G401 (cell line): ENCODE data around the gene SH2D3C. TPM values are rescaled to one million over a fixed set of nuclear protein-coding genes. Genes with fewer than 3 reads are reported as not detected.

Experiments used
- DNase-seq: peaks from one replicate; pipeline ENCODE4 v3.0.0-alpha.2; 2015; ENCODE audit warnings: low spot score
- in situ Hi-C: cut with HindIII; loops from 2 replicates; pipeline ENCODE4 v1.10.0; 2016; ENCODE audit warnings: low sequenced_read_pairs, mixed read lengths
- total RNA-seq: library from RNA; depleted of rRNA; stranded (reverse); fragments of >200 nt; shearing (Covaris generic); gene quantifications from 2 replicates; pipeline ENCODE4 v1.2.3, GENCODE V29; 2014

Gene SH2D3C
- total RNA-seq, 1 experiment from 2014 or later = 6.5 TPM

DNA sequence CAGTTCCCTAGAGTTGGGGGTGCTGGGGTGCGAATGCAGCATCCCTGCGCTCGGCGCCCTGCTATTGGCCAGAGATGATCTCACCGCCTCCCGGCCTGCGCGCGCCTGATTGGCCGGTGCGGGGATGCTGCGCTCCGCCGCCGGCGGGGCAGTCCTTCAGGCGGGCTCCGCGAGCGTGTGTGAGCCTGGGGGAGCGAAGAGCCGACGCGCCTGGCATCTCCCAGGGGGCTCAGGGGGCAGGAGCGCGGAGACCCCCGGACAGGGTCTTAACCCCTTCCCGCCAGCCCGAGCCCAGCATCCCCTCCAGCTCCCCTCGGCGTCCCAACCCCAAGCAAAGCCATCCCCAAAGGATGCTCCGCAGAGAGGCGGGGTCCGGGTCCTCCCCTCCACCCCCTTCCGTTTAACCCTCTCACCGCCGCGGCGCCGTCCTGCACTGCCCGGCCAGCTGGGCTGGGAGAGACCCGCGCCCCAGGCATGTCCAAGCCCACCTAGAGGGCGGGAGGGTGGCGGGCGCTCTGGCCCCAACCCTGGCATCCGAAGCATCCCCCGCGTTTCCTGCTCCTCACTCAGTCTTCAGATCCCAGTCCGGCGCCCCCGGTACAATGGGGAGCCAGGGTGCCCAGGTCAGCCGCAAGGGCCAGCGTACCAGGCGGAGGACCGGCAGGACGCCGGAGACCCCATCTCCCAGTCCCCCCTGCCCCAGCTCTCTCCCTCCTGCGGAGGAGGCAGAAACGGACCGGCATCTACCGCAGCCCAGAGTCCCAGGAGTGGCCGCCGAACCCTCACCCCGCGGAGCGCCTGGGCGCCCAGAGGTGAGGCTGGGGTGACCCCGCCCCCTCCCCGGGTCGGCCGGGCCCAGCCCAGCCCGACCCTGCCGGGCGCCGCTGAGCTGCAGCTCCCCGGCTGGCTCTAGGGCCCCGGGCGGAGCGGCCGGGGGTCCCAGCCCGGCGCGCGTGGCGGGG lies 24.1 kb downstream of the SH2D3C start:
- DNase-seq = peak; percentile 89
- in situ Hi-C loops = loop anchor here (25.0 kb wide), 1 partner anchor 183 kb away; the partner anchor contains the start of genes DPM2 and PIP5KL1

DNA sequence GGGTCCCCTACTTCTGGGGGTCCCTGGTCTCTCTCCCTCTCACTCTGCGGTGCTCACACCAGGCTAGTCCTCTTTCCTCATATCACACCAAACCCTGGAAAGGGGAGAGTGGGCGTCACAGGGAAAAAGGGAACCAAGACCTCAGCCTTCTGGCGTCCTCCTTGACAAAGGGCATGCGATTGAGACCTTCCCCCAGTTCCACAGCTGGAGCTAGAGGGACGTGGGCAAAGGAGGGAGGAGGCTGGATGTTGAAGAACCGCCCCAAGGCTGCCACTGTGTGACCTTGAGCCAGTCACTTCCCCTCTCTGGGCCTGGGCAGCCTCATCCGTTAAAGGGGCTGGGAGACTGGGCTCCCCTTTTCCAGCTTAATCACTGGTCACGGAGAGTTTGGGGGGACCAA lies 24.8 kb downstream of the SH2D3C start:
- in situ Hi-C loops = loop anchor here (25.0 kb wide), 1 partner anchor 184 kb away; the partner anchor contains the start of genes DPM2 and PIP5KL1
- DNase-seq = no peak

DNA sequence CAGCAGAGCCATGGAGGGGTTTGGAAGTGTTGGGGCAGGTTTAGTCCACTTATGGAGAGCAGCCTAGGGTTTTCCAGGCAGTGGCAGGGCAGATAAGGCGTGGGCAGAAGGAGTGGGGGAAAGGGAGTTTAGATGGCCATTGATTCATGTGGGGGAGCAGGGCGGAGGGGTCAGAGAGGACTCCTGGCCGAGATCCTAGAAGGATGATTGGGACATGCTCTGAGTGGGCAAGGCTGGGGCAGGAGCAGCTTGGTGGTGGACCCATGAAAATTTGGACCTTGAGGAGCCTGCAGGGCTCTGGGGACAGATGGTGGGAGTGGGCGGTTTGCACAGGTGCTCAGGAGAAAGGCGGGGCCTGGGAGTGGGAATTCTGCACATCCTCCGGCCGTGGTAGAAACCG lies 25.3 kb downstream of the SH2D3C start:
- DNase-seq = no peak
- in situ Hi-C loops = loop anchor here (25.0 kb wide), 1 partner anchor 184 kb away; the partner anchor contains the start of genes DPM2 and PIP5KL1

DNA sequence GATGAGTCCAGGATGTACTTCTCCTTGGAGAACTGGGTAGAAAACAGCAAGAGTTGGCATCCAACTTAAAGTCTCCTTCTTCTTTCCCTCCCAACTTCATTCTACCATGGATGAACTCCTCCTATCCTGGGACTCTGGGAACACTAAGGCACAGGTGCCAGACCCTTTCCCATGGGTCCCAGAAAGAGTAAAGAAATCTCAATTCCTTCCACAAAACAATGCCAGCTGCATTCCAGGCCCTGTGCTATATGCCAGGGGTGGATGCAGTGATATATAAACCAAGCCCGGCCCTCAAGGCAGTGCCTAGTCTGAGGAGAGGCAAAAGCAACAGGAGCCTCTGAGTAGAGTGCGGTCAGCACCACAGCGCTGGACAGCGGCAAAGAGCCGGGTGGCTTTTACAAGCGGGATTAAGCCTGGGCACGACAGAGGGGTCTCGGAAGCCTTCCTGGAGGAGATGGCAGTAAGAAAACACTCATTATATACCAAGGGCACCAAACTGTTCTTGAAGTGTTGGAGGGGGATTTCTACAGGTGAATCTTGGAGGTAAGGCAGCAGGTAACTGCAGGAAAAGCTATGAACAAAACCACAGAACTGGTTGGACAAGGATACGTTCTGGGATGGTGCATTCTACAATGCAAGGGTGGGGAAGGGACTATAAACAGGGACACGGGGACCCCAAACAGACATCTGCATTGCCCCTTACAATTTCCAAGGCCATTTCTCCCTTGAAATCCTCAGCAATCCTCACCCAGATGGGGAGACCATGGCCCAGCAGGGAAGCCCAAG lies 27.0 kb downstream of the SH2D3C start:
- in situ Hi-C loops = loop anchor here (25.0 kb wide), 1 partner anchor 186 kb away; the partner anchor contains the start of genes DPM2 and PIP5KL1
- no peak for DNase-seq

DNA sequence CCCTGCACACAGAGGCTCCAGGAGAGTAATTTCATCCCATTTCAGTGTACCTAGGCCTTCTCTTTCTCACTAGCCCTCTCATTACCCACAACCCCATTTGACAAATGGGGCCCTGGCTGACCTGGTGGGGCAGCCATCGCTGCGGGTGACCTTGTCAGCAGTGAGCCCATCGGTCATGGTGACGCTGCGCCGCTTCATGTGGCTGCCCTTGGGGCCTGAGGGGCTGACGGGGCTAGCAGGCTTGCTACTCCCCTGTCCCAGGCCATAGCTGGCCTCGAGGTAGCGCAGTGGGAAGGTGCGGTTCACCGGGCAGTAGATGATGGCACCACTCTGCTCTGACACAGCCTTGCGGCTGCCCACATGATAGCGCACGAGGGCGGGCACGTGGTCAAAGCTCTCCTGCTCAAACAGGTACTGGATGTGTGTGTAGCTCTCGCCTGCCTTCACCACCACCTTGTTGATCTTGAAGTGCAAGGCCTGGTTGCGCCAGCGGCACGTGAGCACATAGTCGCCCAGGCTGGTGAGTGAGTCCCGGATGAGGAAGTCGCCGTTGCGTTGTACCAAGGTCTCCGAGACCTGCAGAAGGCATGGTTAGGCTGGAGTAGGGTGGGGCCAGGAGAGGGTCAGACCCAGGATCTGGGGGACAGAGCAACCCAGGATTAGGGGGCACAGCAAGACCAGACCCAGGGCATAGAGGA lies 29.2 kb downstream of the SH2D3C start:
- in situ Hi-C loops = no loop called here

DNA sequence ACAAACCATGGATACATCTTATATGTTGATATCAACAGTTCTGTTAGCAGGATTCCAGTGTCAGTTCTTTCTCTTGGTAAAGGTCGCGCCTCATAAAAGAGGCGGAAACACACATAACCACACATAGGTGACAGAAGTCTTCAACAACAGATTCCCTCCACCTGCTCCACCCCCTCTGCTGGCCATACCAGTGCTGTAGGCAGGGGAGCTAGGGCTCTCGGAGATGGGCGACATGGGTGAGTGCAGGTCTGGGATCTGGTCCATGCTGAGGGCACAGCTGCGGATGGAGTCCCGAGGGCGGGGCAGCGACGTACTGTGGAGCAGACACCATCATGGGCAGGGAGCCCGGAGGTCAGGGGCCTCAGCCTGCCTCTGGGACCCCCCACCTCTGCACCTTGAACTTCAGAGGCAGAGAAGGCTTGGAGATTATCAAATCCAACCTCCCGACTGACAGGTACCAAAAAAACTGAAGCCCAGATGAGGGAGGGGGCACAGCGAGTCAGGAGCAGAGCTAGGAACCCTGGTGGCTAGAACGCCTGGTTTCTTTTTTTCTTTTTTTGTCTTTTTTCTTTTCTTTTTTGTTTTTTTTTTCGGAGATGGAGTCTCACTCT lies 31.4 kb downstream of the SH2D3C start:
- in situ Hi-C loops = no loop called here

More for the DNA sequence above, 29.2 kb downstream of the SH2D3C start:
- DNase-seq = no peak

DNA sequence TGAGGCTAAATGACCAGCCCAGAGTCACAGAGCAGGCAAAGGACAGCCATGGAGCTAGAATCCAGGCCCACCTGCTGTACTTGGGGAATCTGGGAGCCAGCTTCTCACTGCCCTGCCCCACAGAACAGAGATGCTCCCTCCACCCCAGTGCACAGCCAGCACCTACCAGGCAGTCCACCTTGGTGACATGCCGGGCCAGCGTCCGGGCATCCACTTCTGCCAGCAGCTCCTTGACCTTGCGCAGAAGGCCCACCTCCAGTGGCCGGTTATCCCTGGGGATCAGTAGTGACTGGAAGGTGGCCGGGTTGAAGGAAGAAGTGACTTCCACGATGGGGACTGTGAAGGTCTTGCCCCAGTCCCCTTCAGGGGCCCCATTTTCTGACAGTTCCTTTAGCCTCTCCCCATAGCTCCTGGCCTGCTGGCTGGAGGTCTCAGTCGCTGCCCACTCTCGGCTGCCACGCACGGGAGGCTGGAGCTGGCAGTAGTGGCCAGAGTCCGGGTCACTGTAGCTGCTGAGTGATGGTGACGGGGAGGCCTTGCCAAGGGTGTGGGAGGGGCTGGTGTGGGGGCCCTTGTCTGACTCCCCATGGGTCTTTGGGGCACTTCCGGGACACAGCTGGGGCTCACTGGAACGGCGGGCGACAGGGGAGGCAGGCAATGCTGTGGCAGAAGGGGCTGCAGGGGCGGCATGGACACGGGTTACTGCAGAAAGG lies 33.9 kb downstream of the SH2D3C start:
- in situ Hi-C loops = no loop called here
- no peak for DNase-seq

More for the DNA sequence above, 31.4 kb downstream of the SH2D3C start:
- DNase-seq = no peak

DNA sequence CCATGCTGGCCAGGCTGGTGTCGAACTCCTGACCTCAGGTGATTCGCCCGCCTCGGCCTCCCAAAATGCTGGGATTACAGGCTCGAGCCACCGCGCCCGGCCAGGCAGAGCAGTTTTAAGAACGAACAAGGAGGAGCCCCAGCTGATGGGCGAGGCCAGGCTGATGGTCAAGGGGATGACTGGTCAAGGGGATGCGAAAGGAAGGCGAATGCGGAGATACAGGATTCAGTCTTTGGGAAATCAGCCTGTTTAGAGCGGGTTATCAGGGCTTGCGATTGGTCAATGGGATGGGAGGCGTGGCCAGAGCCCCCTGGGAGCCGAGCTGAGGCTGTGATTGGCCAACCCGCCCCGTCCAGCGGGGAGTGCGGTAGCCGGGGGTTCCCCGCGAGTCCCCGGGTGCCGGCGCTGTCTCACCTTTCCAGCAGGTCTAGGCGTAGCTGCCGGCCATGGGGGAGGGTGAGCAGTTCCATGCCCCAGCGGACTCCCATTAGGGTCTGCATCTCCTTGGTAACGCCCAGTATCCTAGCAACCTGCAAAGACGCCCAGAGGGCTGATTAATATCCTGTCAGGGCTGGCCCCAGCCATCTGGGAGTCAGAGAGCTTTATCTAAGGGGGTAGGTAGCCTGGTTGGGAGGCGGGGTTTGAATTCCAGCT lies 35.9 kb downstream of the SH2D3C start:
- in situ Hi-C loops = no loop called here
- DNase-seq = peak; percentile 91

DNA sequence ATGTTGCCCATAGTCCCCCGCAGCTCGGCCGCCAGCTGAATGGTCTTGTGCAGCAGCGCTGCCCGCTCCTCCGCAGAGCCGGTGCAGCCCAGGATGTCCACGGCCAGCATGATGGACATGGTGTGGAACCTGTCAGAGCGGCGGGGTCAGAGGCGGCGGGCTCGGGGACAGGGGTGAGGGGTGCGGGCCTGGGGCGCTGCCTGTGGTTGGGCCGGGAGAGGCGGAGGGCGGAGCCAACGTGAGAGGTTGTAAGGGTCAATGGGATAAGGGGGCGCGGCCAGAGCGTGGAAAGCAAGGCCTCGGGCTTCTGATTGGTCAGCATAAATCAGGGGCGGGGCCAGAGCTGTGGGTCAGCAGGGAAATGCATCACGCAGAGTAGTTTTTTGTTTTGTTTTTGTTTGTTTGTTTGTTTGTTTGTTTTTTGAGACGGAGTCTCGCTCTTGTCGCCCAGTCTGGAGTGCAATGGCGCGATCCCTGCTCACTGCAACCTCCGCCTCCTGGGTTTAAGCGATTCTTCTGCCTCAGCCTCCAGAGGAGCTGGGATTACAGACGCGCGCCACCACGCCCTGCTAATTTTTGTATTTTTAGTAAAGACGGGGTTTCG lies 36.5 kb downstream of the SH2D3C start:
- peak; percentile 95 for DNase-seq
- in situ Hi-C loops = no loop called here

DNA sequence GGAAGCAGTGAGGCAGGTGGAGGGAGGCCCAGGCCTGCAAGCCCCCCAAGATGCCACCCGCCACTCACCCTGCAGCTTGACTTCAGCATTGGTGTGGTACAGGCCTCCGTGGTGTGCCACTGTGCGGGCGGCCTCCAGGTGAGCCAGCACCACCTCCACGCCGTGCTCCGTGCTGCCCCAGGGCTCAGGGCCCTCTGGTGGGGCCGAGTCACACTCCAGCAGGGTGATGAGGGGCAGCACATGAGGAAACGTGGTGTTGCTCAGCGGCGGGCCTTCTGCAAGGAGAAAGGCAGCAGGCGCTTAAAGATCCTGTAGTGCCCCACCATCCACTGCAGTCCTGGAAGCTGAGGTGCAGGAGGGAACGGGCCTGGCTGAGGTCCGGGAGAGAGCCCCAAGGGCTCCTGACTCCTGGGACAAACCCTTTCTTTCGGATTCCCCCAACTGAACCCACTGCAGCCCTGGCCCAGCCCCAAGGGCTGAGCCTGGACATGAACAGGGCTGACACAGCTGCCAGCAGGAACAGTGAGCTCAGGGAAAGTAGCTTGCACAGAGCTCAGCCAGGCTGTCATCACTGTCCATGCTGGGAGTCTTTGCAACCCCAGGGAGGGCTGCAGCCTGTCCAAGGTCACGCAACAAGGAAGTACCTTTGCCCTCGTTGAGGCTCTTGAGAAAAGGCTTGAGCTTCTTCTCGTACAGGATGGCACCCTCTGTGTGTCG lies 38.7 kb downstream of the SH2D3C start:
- DNase-seq = no peak
- in situ Hi-C loops = no loop called here

DNA sequence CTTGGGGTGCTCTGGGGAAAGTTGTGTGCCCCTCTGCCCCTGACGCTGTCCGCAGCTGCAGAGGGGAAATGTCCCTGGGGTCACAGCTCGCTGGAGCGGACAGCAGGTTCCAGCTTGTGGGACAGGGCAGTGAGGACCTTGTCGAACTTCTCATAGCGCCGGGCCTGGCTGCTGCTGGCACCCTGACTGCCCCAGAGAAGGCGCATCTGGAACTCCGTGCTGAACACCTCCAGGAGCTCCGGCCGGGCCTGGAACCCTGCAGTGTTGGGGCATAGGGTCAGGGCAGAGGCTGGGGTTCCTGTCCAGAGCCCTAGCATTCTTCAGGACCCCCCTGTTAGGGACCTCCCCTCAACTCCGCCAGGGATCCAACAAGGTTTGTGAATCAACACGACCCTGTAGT lies 39.8 kb downstream of the SH2D3C start:
- in situ Hi-C loops = no loop called here
- DNase-seq = no peak

DNA sequence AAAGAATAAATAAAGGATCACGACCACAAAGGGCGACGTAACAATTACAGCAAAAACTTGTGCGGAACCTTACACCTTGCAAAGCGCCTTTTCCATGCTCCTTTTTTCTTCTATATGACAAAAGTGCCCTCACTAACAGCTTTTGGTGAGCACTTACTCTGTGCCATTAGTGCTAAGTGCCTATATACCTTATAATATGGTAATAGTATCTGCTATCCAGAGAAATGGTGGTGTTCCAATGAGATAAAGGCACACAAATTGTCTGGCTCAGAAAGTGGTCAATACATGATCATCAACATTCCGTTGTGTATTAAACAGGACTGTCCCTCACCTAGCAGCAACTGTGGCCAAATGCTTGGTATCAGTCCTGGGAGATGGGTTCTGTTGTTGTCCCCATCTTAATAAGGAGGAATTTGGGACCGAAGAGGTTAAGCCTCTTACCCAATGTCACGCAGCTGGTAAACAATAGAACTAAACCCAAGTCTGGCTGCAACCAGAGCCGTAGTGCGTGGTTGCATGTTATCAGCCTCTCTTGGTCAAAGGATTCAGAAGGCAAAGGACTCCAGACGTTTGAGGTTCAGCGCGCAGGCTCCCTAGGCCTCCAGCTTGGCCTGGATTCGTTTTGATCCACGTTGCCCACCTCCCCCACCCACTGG lies 42.8 kb downstream of the SH2D3C start:
- in situ Hi-C loops = no loop called here
- DNase-seq = no peak

DNA sequence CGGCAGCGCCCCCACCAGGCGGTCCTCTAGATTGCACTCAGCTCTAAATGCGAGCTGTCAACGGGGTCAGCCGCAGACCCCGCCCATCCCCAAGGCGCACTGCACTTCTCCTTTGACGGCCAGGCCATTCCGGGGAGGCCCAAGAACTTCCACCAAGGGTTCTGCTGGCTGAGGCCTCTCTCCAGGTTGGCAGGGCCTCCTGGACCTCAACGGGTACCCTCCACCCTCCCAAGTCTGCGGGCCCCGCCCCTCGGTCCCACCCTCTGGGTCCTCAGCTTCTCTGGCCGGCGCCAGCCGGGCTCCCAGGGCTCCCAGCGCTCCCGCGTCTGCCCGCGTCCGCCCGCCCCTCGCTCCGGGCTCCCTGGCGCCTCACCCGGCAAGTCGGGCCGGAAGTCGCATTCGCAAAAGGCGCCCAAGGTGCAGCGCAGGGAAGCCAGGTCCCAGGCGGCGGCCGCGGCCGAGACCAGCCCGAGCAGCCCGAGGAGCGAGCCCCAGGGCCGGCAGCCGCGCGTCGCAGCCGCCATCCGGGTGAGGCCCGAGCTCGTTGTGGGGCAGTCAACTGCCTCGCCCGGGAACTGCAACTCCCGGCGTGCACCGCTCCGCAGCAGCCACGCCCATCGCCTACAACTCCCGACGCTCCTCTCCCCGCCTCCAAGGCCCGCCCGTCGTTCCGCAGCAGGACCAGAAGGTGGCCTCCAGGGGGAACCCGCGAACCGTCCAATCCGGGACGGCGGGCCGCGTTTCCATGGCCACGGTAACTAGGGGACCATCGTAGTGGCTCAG lies 43.5 kb downstream of the SH2D3C start, which contains the start of gene TOR2A:
TSS of gene TOR2A (minus strand) at position 548 of the 783 bp plus-strand sequence. CDS start at position 524, 24 bp downstream.
- in situ Hi-C loops = no loop called here

DNA sequence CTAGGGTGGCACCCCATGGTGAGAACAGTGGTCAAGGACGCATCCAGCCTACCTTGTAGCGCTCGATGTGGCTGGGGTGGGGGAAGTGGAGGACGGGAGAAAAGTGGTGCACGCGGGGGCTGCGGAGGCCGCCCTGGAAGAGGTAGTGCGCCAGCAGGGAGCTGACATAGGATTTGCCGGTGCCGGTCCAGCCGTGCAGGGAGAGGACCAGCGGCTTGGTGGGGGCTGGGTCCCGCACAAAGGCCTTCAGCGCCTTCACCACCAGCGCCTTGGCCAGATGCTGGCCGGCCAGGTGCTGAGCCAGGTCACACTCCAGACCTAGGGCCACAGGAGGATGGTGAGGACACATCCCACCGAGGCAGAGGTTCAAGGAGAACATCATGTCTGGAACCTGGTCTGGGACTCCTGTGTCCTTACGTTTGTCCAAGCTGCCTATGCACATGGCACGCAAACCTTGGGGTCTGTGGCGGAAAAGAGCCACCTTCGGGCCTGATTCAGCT lies 44.2 kb downstream of the SH2D3C start:
- in situ Hi-C loops = no loop called here
- no peak for DNase-seq

More for the DNA sequence above, 43.5 kb downstream of the SH2D3C start, which contains the start of gene TOR2A:
- peak; percentile 98 for DNase-seq

DNA sequence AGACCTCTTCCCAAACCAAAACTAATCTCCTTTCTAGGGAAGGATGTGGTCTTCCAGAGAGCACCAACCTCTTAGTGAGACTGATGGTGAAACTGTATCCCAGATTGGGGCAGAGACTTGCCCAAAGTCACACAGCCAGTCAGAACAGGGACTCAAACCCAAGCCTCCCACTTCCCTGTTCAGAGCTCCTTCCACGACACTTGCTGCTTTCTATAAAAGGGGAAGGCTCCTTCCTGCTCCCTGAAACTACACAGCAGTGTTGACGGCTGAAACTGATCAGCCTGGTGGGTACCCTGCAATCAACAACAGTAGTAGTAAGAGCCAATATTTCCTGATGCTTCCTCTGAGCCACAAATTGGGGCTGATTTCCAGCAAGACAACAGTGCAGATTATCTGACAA lies 44.9 kb downstream of the SH2D3C start:
- no peak for DNase-seq
- in situ Hi-C loops = no loop called here
